ENCODE data around the gene PIK3C2B.
"Not testable (repeated sequence)": the region's sequence is repeated elsewhere in the genome, so short reads cannot be mapped to it uniquely, and the experiment has no call there.

Gene PIK3C2B

GRCh38 chr1:204509186-204509635 lies 14.6 kb upstream of the PIK3C2B start:
- H3K27ac ChIP-seq: no peak overlapping the region
- no peak for DNase-seq (ENCODE audit: low read depth, low spot score)

- DNase-seq (ENCODE audit: low read depth, low spot score): no peak
- peak overlapping the region; percentile 88 for H3K27ac ChIP-seq
Observed at GRCh38 chr1:204507317-204508105, 12.9 kb upstream of the PIK3C2B start.

- peak overlapping the region; percentile 88 for H3K27ac ChIP-seq
- peak; percentile 49 for DNase-seq (ENCODE audit: low read depth, low spot score)
Observed at GRCh38 chr1:204506969-204507316, 12.3 kb upstream of the PIK3C2B start.

GRCh38 chr1:204506201-204506968 lies 11.8 kb upstream of the PIK3C2B start:
- peak overlapping the region; percentile 88 for H3K27ac ChIP-seq
- DNase-seq (ENCODE audit: low read depth, low spot score): peak; percentile 60

GRCh38 chr1:204505674-204506200 lies 11.1 kb upstream of the PIK3C2B start:
- peak overlapping the region; percentile 88 for H3K27ac ChIP-seq
- DNase-seq (ENCODE audit: low read depth, low spot score): no peak

- no peak overlapping the region for H3K27ac ChIP-seq
- no peak for DNase-seq (ENCODE audit: low read depth, low spot score)
Observed at GRCh38 chr1:204503913-204504519, 9.4 kb upstream of the PIK3C2B start.

- no peak for DNase-seq (ENCODE audit: low read depth, low spot score)
- H3K27ac ChIP-seq: no peak overlapping the region
Observed at GRCh38 chr1:204503122-204503912, 8.7 kb upstream of the PIK3C2B start.

- DNase-seq (ENCODE audit: low read depth, low spot score): no peak
- no peak overlapping the region for H3K27ac ChIP-seq
Observed at GRCh38 chr1:204502241-204502640, 7.6 kb upstream of the PIK3C2B start.

- H3K27ac ChIP-seq: no peak overlapping the region
- no peak for DNase-seq (ENCODE audit: low read depth, low spot score)
Observed at GRCh38 chr1:204499511-204500468, 5.2 kb upstream of the PIK3C2B start.

GRCh38 chr1:204498981-204499380 lies 4.4 kb upstream of the PIK3C2B start:
- no peak for DNase-seq (ENCODE audit: low read depth, low spot score)
- H3K27ac ChIP-seq: no peak overlapping the region

GRCh38 chr1:204495777-204496176 lies 1.2 kb upstream of the PIK3C2B start:
- DNase-seq (ENCODE audit: low read depth, low spot score): no peak
- H3K27ac ChIP-seq: no peak overlapping the region

GRCh38 chr1:204495078-204495753 lies 611 bp upstream of the PIK3C2B start:
- H3K27ac ChIP-seq: peak overlapping the region; percentile 57
- no peak for DNase-seq (ENCODE audit: low read depth, low spot score)

GRCh38 chr1:204493984-204494280 lies 673 bp downstream of the PIK3C2B start:
- peak overlapping the region; percentile 57 for H3K27ac ChIP-seq
- no peak for DNase-seq (ENCODE audit: low read depth, low spot score)

GRCh38 chr1:204493145-204493983 lies 1.2 kb downstream of the PIK3C2B start:
- no peak for DNase-seq (ENCODE audit: low read depth, low spot score)
- peak overlapping the region; percentile 57 for H3K27ac ChIP-seq

GRCh38 chr1:204491655-204492054 lies 3.0 kb downstream of the PIK3C2B start:
- H3K27ac ChIP-seq: no peak overlapping the region
- no peak for DNase-seq (ENCODE audit: low read depth, low spot score)

- no peak for DNase-seq (ENCODE audit: low read depth, low spot score)
- H3K27ac ChIP-seq: no peak overlapping the region
Observed at GRCh38 chr1:204487256-204487615, 7.4 kb downstream of the PIK3C2B start.

GRCh38 chr1:204486513-204487255 lies 7.9 kb downstream of the PIK3C2B start:
- H3K27ac ChIP-seq; DNase-seq (ENCODE audit: low read depth, low spot score): not testable (repeated sequence)
